Measurements from ENCODE around the gene SHQ1. TPM values are rescaled to one million over a fixed set of nuclear protein-coding genes. Genes with fewer than 3 reads are reported as not detected.

Gene SHQ1
- total RNA-seq, 2 experiments from 2014 or later: 26.4 to 31.3 TPM

DNA sequence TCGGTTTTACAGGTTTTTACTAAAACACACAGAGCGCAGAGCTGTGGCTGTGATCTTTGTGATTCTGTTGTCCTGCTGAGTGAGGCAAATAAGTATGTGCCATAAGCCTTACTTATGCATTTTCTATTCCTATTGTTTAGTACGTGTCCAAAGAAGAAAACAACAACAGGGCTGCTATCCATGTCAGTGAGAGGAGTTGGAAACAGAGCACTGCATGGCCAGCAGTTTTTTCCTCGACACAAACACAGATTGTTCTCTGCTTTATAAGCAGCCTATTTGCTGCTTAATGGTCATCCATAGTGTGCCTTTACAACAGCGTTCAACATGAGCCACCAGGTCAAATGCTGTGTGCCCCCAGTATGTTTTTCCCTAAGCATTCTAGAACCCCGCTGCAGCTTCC is 79.8 kb downstream of the SHQ1 start:
- H3K9me3 Mint-ChIP-seq (ENCODE audit: low read depth): no peaks in the 10 kb centered on the region
- ChIA-PET POLR2A (no interaction called here), CTCF (interaction anchor here (1.1 to 1.3 kb wide), 2 partner anchors 13 to 32 kb away, joined by 3 to 4 read pairs; no protein-coding TSS in a partner anchor)
- intact Hi-C loops (cut with DNase I, micrococcal nuclease): no loop called here
- H3K36me3 Mint-ChIP-seq (ENCODE audit: low read depth): peaks cover 22% of the 10 kb centered on the region
- H3K4me1 Mint-ChIP-seq: peaks cover 14% of the 10 kb centered on the region
- no peak overlapping the region for H3K27ac Mint-ChIP-seq
- no peak overlapping the region for H3K4me3 Mint-ChIP-seq
- no peak for ATAC-seq
- H3K27me3 Mint-ChIP-seq: no peaks in the 10 kb centered on the region
- DNase-seq: no peak

DNA sequence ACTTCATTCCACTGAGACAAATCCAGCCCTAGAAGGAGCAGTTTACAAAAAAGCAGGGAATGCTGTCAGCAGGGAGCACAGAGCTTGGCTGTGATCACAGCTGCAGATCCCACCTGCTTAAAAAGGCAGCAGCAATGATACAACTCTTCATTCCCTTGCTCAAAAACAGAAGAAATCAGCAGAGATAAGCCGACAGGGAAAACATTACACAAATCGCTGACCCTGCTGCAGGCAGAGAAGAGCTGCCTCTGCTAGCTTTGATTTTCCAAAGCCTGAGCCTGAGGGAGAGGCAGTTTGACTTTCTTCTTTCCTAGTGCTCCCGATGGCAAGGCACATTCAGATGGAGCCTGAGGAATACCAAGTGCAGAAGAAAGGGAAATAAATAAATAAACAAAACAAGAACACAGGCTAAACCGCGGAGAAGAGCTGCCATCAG is 80.2 kb downstream of the SHQ1 start:
- Mint-ChIP-seq H3K4me3 (no peak overlapping the region), H3K36me3 (ENCODE audit: low read depth) (peaks cover 23% of the 10 kb centered on the region), H3K27ac (no peak overlapping the region), H3K9me3 (ENCODE audit: low read depth) (no peaks in the 10 kb centered on the region), H3K4me1 (peaks cover 14% of the 10 kb centered on the region), H3K27me3 (no peaks in the 10 kb centered on the region)
- no peak for ATAC-seq
- ChIA-PET CTCF (interaction anchor here (1.1 to 1.3 kb wide), 2 partner anchors 14 to 32 kb away, joined by 3 to 4 read pairs; no protein-coding TSS in a partner anchor), POLR2A (no interaction called here)
- DNase-seq: no peak
- intact Hi-C loops (cut with DNase I, micrococcal nuclease): no loop called here

DNA sequence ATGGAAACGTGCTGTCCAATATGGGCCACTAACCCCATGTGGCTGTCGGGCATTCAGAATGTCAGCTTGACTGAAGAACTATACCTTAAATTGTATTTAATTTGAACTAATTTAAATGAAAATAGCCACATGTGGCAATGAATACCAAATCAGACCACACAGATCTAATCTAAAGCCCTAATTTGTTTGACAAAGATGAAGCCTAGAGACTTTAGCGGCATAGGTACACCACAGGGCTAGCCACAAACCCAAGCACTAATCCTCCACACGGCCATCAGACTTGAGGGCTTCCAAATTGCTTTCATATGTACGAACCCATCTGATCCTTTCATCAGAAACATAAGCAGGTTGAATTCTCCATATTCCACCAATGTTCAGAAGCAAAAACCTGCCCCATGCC is 81.4 kb downstream of the SHQ1 start:
- Mint-ChIP-seq H3K9me3 (ENCODE audit: low read depth) (no peaks in the 10 kb centered on the region), H3K27ac (no peak overlapping the region), H3K36me3 (ENCODE audit: low read depth) (peaks cover 33% of the 10 kb centered on the region), H3K4me3 (no peak overlapping the region), H3K4me1 (peaks cover 17% of the 10 kb centered on the region), H3K27me3 (no peaks in the 10 kb centered on the region)
- POLR2A ChIA-PET: no interaction called here
- DNase-seq (no peak), ATAC-seq (no peak)
- CTCF ChIA-PET: no interaction called here
- intact Hi-C loops (cut with DNase I, micrococcal nuclease): no loop called here

DNA sequence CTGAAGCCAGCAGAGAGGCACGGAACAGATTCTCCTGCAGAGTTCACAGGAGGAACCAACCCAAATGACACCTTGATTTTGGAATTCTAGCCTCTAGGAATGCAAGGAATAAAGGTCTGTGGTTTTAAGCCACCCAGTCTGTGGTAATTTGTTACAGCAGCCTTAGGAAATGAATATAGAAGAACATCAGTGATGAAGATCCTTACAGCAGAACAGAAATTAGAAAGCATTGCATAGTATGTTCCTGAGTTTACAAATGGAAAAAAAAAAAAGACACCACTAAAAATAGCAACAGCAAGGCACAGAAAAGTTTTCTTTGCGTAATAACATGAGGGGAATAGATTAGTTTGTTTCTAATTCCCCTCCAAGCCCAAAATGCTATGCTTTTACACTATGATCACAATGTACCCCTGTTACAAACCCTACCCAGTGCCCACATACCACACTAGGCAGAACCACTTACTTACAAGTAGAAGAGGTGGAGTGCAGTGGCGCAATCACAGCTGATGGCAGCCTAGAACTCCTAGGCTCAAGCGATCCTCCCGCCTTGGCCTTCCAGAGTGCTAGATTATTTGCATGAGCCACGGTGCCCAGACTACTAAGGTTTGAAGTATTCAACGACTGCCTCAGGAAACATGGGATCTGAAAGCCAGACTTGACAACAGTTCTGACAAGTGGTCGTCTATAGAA is 84.3 kb downstream of the SHQ1 start:
- H3K27ac Mint-ChIP-seq: no peak overlapping the region
- peaks cover 39% of the 10 kb centered on the region for H3K36me3 Mint-ChIP-seq (ENCODE audit: low read depth)
- ChIA-PET POLR2A (no interaction called here), CTCF (no interaction called here)
- H3K27me3 Mint-ChIP-seq: no peaks in the 10 kb centered on the region
- H3K4me3 Mint-ChIP-seq: no peak overlapping the region
- intact Hi-C loops (cut with DNase I, micrococcal nuclease): no loop called here
- no peaks in the 10 kb centered on the region for H3K9me3 Mint-ChIP-seq (ENCODE audit: low read depth)
- ATAC-seq (no peak), DNase-seq (no peak)
- H3K4me1 Mint-ChIP-seq: peaks cover 36% of the 10 kb centered on the region

DNA sequence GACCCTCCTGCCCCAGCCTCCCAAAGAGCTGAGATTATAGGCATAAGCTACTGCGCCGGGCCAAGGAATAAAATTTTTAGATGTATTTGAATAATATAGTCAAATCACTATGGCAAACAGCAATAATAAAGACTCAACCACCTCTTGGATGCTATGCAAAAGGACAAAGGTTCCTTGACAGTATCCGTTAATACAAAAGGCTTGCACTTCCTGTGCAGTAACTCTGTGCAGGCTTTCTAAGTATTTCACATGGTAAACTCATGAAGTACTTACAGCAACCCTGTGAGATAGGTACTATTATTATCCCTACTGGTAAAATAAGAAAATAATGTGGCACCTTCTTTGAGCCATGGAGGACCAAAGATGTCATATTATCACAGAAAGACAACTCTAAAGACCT is 86.8 kb downstream of the SHQ1 start:
- H3K4me3 Mint-ChIP-seq: no peak overlapping the region
- ChIA-PET POLR2A (no interaction called here), CTCF (no interaction called here)
- ATAC-seq: no peak
- H3K27ac Mint-ChIP-seq: no peak overlapping the region
- peaks cover 37% of the 10 kb centered on the region for H3K36me3 Mint-ChIP-seq (ENCODE audit: low read depth)
- H3K27me3 Mint-ChIP-seq: no peaks in the 10 kb centered on the region
- H3K4me1 Mint-ChIP-seq: peaks cover 56% of the 10 kb centered on the region
- H3K9me3 Mint-ChIP-seq (ENCODE audit: low read depth): no peaks in the 10 kb centered on the region
- intact Hi-C loops (cut with DNase I, micrococcal nuclease): no loop called here
- DNase-seq: no peak

DNA sequence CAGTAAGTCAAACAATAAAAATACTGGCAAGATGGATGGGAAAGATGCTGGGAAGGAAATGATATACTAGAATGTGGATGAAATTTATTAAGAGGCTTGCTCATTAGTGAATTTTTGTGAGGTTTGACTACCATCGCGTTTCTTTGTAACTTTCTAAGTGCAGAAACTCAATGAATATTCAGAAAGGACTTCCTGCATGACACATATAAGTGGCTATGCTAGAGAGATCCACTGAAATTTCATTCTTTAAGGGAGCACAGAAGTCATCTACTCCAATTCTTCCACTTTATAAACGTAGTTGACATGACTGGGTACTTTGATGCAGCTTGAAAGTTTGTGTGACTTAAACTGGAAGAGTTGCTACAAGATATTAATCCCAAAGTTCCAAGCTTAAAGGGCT is 88.0 kb downstream of the SHQ1 start:
- no peak overlapping the region for H3K4me3 Mint-ChIP-seq
- no peak overlapping the region for H3K27ac Mint-ChIP-seq
- DNase-seq (no peak), ATAC-seq (no peak)
- ChIA-PET POLR2A (no interaction called here), CTCF (interaction anchor here (0.7 kb wide), 1 partner anchor 62 kb away, joined by 3 read pairs; no protein-coding TSS in a partner anchor)
- peaks cover 66% of the 10 kb centered on the region for H3K4me1 Mint-ChIP-seq
- intact Hi-C loops (cut with DNase I, micrococcal nuclease): no loop called here
- H3K36me3 Mint-ChIP-seq (ENCODE audit: low read depth): peaks cover 31% of the 10 kb centered on the region
- H3K27me3 Mint-ChIP-seq: no peaks in the 10 kb centered on the region
- H3K9me3 Mint-ChIP-seq (ENCODE audit: low read depth): no peaks in the 10 kb centered on the region

DNA sequence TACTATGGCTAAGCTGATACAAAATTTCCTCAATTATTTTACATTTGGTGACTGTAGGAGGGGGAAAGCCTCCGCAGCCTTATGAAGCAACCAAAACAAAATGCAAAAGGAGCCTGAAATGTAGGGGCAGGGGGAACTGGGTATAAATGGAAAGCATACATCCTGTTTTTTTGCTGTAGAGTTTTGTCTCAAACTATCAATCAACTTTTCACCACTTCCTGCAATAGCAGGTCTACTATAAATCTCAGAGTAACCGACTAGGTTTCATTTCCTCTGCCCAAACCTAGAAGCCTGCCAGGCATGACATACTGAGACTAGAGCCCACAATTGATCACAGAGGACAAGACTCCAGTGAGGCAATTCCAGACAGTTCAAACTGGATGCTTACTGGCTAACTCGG is 91.3 kb downstream of the SHQ1 start:
- Mint-ChIP-seq H3K27ac (peak overlapping the region; percentile 89), H3K27me3 (no peaks in the 10 kb centered on the region)
- CTCF ChIA-PET: no interaction called here

DNA sequence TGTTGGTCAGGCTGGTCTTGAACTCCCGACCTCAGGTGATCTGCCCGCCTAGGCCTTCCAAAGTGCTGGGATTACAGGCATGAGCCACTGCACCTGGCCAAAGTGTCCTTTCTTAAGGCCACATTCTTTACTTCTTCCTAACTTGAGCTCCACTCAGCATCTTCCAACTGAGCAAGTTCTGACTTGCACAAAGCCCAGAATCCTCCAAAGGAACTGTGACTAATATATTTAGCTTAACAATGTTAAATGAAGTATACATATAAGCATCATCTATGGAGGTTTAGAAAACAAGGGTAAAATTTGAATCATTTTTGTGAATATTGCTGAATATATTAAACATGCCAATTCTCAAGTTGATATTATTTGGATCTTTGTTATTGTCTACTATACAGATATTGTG is 93.7 kb downstream of the SHQ1 start:
- Mint-ChIP-seq H3K9me3 (ENCODE audit: low read depth) (no peaks in the 10 kb centered on the region), H3K4me1 (peaks cover 60% of the 10 kb centered on the region), H3K27me3 (no peaks in the 10 kb centered on the region), H3K36me3 (ENCODE audit: low read depth) (peaks cover 25% of the 10 kb centered on the region), H3K27ac (no peak overlapping the region), H3K4me3 (no peak overlapping the region)
- intact Hi-C loops (cut with DNase I, micrococcal nuclease): loop anchor here in 1 of 2 experiments (10.0 kb wide), 1 partner anchor 330 kb away; no protein-coding TSS in a partner anchor
- ChIA-PET POLR2A (no interaction called here), CTCF (interaction anchor here (0.6 to 1.9 kb wide), 5 partner anchors 9 to 68 kb away, joined by 3 to 6 read pairs (median 4); no protein-coding TSS in a partner anchor)
- no peak for DNase-seq
- ATAC-seq: no peak

More for the DNA sequence above, 91.3 kb downstream of the SHQ1 start:
- ATAC-seq (peak; percentile 98), DNase-seq (peak; percentile 63)
- peaks cover 23% of the 10 kb centered on the region for H3K36me3 Mint-ChIP-seq (ENCODE audit: low read depth)
- no peaks in the 10 kb centered on the region for H3K9me3 Mint-ChIP-seq (ENCODE audit: low read depth)
- POLR2A ChIA-PET: no interaction called here
- H3K4me3 Mint-ChIP-seq: no peak overlapping the region
- peaks cover 66% of the 10 kb centered on the region for H3K4me1 Mint-ChIP-seq
- intact Hi-C loops (cut with DNase I, micrococcal nuclease): loop anchor here (2.0 to 10.0 kb wide), 4 partner anchors 18 to 332 kb away; no protein-coding TSS in a partner anchor

DNA sequence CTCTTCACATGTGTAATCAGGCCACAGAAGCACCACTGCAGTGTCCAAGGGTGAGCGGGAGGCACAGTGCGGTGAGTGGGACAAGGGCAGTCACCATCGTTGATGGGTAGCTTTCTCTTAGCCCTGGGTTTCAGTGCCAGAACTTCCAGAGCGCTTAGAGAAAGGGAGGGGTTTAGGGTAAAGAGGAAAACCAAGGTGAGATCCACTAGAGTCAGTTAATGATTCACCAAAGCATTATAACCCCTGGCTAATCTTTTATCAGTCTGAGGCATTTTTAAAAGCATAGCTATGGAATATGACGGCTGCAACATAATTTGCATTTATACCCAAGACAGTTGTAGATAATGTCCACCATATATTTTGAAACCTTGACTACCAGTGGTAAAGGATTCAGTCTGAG is 94.8 kb downstream of the SHQ1 start:
- no peak for ATAC-seq
- CTCF ChIA-PET: interaction anchor here (0.9 to 1.0 kb wide), 2 partner anchors 15 to 48 kb away, joined by 3 read pairs; no protein-coding TSS in a partner anchor
- H3K36me3 Mint-ChIP-seq (ENCODE audit: low read depth): peaks cover 31% of the 10 kb centered on the region
- no peak for DNase-seq
- H3K27ac Mint-ChIP-seq: no peak overlapping the region
- POLR2A ChIA-PET: no interaction called here
- intact Hi-C loops (cut with DNase I, micrococcal nuclease): loop anchor here in 1 of 2 experiments (10.0 kb wide), 1 partner anchor 329 kb away; no protein-coding TSS in a partner anchor
- H3K27me3 Mint-ChIP-seq: no peaks in the 10 kb centered on the region
- no peaks in the 10 kb centered on the region for H3K9me3 Mint-ChIP-seq (ENCODE audit: low read depth)
- H3K4me1 Mint-ChIP-seq: peaks cover 67% of the 10 kb centered on the region
- H3K4me3 Mint-ChIP-seq: no peak overlapping the region

DNA sequence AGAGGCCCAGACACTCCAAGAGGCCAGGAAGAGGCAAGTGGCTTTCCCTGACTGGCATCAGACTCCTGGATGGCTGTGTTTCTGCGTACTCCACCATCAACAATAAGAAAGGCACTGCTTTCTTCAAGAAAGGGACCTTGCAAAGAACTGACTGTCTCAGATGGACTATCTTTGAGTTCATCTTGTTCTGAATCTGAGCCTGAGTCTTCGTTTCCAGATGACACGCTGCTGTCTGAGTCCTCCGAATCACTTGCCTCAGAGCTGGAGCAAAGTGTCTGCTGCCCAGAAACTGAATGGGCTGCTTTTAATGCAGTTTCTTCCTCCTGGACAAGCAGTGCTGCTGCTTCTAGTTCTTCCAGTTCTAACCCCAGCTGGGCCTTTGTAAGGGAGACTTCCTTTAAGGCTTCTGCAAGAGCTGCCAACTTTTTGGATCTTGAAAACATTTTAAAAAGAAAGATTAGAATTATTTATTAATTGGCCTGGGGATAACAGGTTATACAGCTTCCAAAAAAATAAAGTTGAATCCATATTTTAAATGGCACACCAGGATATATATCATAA is 97.8 kb downstream of the SHQ1 start:
- peaks cover 51% of the 10 kb centered on the region for H3K4me1 Mint-ChIP-seq

DNA sequence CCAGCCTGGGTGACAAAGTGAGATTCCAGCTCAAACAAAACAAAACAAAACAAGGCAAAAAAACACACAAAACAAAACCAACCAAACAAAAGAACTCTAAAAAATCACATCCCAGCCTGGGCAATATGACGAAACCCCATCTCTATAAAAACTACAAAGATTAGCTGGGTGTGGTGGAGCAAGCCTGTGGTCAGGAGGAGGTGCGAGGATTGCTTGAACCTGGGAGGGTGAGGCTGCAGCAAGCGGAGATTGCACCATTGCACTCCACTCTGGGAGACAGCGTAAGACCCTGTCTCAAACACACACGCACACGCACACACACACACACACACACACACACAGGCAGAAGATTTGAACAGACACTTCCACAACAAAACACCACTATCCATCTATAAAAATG is 99.6 kb downstream of the SHQ1 start:
- Mint-ChIP-seq H3K4me1 (peaks cover 41% of the 10 kb centered on the region), H3K9me3 (ENCODE audit: low read depth) (no peaks in the 10 kb centered on the region), H3K27ac (no peak overlapping the region), H3K36me3 (ENCODE audit: low read depth) (peaks cover 32% of the 10 kb centered on the region), H3K27me3 (no peaks in the 10 kb centered on the region), H3K4me3 (no peak overlapping the region)
- CTCF ChIA-PET: interaction anchor here (1.1 kb wide), 1 partner anchor 21 kb away, joined by 3 read pairs; no protein-coding TSS in a partner anchor
- intact Hi-C loops (cut with DNase I, micrococcal nuclease): no loop called here
- ATAC-seq (peak; percentile 47), DNase-seq (peak; percentile 25)
- POLR2A ChIA-PET: no interaction called here

More for the DNA sequence above, 97.8 kb downstream of the SHQ1 start:
- Mint-ChIP-seq H3K27ac (peak overlapping the region; percentile 19), H3K36me3 (ENCODE audit: low read depth) (peaks cover 37% of the 10 kb centered on the region), H3K4me3 (no peak overlapping the region), H3K27me3 (no peaks in the 10 kb centered on the region), H3K9me3 (ENCODE audit: low read depth) (no peaks in the 10 kb centered on the region)
- peak; percentile 57 for ATAC-seq
- DNase-seq: peak; percentile 29
- intact Hi-C loops (cut with DNase I, micrococcal nuclease): loop anchor here in 1 of 2 experiments (10.0 kb wide), 1 partner anchor 326 kb away; no protein-coding TSS in a partner anchor
- ChIA-PET CTCF (no interaction called here), POLR2A (no interaction called here)

Data from activated CD4-positive, alpha-beta T cell treated with anti-CD3 and anti-CD28 coated beads for 36 hours (primary cell).